ENCODE data around the gene LAMB4.

LAMB4 gene

DNA sequence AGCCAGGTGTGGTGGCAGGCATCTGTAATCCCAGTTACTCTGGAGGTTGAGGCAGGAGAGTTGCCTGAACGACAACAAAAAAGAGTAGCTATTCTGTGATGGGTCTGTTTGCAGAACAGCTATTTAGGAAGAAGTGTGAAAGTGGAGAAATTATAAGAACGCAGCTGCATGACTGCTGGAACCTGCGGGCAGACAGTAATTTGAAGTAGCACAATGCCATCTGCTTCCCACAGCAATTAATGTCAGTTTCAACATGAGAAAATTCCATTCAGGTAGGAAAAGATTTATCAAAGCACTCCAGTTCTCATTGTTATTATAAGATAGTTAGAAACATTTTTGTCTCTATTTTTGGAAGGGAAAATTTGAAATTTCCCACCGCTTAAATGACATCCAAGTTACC is 148.7 kb downstream of the LAMB4 start:
- TF ChIP-seq, protein P1, sequence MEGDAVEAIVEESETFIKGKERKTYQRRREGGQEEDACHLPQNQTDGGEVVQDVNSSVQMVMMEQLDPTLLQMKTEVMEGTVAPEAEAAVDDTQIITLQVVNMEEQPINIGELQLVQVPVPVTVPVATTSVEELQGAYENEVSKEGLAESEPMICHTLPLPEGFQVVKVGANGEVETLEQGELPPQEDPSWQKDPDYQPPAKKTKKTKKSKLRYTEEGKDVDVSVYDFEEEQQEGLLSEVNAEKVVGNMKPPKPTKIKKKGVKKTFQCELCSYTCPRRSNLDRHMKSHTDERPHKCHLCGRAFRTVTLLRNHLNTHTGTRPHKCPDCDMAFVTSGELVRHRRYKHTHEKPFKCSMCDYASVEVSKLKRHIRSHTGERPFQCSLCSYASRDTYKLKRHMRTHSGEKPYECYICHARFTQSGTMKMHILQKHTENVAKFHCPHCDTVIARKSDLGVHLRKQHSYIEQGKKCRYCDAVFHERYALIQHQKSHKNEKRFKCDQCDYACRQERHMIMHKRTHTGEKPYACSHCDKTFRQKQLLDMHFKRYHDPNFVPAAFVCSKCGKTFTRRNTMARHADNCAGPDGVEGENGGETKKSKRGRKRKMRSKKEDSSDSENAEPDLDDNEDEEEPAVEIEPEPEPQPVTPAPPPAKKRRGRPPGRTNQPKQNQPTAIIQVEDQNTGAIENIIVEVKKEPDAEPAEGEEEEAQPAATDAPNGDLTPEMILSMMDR (IDR thresholded peaks at IDR 0.05; ENCODE audit: control insufficient read depth, insufficient read depth, low read depth, low read length, missing control alignments): no peak
- H3K4me3 ChIP-seq (ENCODE audit: control insufficient read depth, low read depth, low read length): no peak overlapping the region
- no peak for DNase-seq (ENCODE audit: low read depth)

- no peak overlapping the region for H3K4me3 ChIP-seq (ENCODE audit: control insufficient read depth, low read depth, low read length)
- TF ChIP-seq, protein P1 (IDR thresholded peaks at IDR 0.05; ENCODE audit: control insufficient read depth, insufficient read depth, low read depth, low read length, missing control alignments): no peak
- DNase-seq (ENCODE audit: low read depth): no peak
Measured at GRCh38 chr7:107980671-107981190, 149.4 kb downstream of the LAMB4 start.

- no peak overlapping the region for H3K4me3 ChIP-seq (ENCODE audit: control insufficient read depth, low read depth, low read length)
- TF ChIP-seq, protein P1 (IDR thresholded peaks at IDR 0.05; ENCODE audit: control insufficient read depth, insufficient read depth, low read depth, low read length, missing control alignments): no peak
- no peak for DNase-seq (ENCODE audit: low read depth)
Measured at GRCh38 chr7:107980171-107980570, 150.0 kb downstream of the LAMB4 start.

DNA sequence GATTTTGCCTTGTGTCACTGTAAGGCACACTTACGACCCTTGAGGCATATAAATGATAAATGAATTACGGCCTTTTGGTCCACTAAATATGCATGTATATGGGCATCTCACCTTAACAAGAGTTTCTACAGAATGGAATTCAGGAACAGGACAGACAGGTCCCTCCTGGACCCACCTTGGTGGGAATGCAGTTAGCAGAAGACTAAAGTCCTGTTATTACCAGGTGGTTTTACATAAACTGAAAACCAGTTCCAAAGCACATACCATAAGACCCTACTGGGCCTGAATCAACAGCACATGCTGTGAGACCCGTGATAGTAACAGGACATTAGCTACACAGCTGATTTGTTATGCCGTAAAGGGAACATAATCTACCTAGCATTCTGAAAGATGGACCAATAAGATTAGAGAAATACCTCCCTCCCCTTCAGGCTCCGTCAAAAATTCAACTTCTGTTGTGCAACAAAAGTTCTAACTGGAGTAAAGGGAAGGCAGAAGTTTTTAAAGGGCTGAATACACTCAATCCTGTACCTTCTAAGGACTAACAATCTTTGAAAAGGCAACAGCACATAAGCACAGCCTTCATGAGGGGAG is 151.2 kb downstream of the LAMB4 start:
- TF ChIP-seq, protein P1 (IDR thresholded peaks at IDR 0.05; ENCODE audit: control insufficient read depth, insufficient read depth, low read depth, low read length, missing control alignments): no peak
- no peak overlapping the region for H3K4me3 ChIP-seq (ENCODE audit: control insufficient read depth, low read depth, low read length)

DNA sequence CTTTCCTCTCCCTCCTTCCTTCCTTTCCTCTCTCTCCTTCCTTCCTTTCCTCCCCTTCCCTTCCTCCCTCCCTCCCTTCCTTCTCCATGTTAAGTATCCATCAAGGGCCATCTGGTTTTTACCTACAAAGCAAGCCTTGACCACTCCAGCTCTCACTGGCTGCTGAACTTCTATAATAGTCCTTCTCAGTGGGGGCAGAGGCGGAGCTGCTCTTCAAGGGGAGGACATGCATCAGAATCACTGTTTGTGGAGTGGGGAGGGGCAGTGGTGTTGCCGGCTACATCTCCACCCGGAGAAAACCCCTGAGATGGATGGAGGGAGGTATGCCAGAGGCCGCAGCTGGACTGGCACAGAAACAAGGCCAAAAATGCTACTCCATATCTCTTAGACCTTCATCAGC is 153.1 kb downstream of the LAMB4 start:
- no peak overlapping the region for H3K4me3 ChIP-seq (ENCODE audit: control insufficient read depth, low read depth, low read length)
- DNase-seq (ENCODE audit: low read depth): no peak
- TF ChIP-seq, protein P1 (IDR thresholded peaks at IDR 0.05; ENCODE audit: control insufficient read depth, insufficient read depth, low read depth, low read length, missing control alignments): no peak

More for the DNA sequence above, 151.2 kb downstream of the LAMB4 start:
- no peak for DNase-seq (ENCODE audit: low read depth)

DNA sequence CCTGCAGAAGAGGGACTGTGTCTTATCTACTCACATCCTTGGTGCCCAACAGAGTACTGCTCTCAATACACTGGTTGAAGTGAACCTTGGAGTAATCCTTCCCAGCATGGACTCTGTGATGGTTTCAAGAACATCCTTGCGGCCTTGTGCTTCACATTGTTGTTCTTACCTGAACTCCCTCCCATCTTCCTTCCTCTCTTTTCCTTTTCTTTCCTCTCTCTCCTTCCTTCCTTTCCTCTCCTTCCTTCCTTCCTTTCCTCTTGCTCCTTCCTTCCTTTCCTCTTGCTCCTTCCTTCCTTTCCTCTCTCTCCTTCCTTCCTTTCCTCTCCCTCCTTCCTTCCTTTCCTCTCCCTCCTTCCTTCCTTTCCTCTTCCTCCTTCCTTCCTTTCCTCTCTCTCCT is 153.5 kb downstream of the LAMB4 start:
- TF ChIP-seq, protein P1 (IDR thresholded peaks at IDR 0.05; ENCODE audit: control insufficient read depth, insufficient read depth, low read depth, low read length, missing control alignments): no peak
- DNase-seq (ENCODE audit: low read depth): no peak

More for the DNA sequence above, 153.5 kb downstream of the LAMB4 start:
- H3K4me3 ChIP-seq (ENCODE audit: control insufficient read depth, low read depth, low read length): no peak overlapping the region

Measured in AG09309 (cell line).